Gastrocnemius medialis (tissue), 4 donors: ENCODE data around the gene RELT. TPM values are rescaled to one million over a fixed set of nuclear protein-coding genes. Genes with fewer than 3 reads are reported as not detected.
"Not testable (repeated sequence)": the region's sequence is repeated elsewhere in the genome, so short reads cannot be mapped to it uniquely, and the experiment has no call there.

Source experiments
- ATAC-seq, 2 donors: fragments of 150-250 bp; one replicate each; pipeline ENCODE4 v1.9.1; 2016
- DNase-seq, 2 donors: peaks; one replicate each; pipeline ENCODE4 v3.0.0-alpha.2; 2019
- H3K27ac ChIP-seq, 4 donors: fragments of 200-600 bp; sonication (generic); 1 replicate in 1 of 4; 2 replicates in 3 of 4; pipeline ENCODE4 v1.5.1; 2016 to 2018; ENCODE audit warnings: mild to moderate bottlenecking in 2 of 4, moderate library complexity in 1 of 4
- H3K27me3 ChIP-seq, 3 donors: fragments of 200-600 bp; sonication (generic) in 2 of 3; 1 replicate in 1 of 3; 2 replicates in 2 of 3; pipeline versions ENCODE4 v1.5.1 to v1.6.0; 2016 to 2019; ENCODE audit warnings: mild to moderate bottlenecking in 1 of 3, moderate library complexity in 1 of 3
- H3K36me3 ChIP-seq, 2 donors: fragments of 200-600 bp; sonication (generic) in 1 of 2; one replicate each; pipeline ENCODE4 v1.5.1; 2017 to 2018
- H3K4me1 ChIP-seq, 2 donors: fragments of 200-600 bp; sonication (generic) in 1 of 2; one replicate each; pipeline ENCODE4 v1.5.1; 2016 to 2017; ENCODE audit warnings: mild to moderate bottlenecking in 2 of 2
- H3K4me3 ChIP-seq, 4 donors: fragments of 200-600 bp; sonication (generic) in 3 of 4; 1 replicate in 1 of 4; 2 replicates in 3 of 4; pipeline ENCODE4 v1.5.1; 2016 to 2019; ENCODE audit warnings: mild to moderate bottlenecking in 2 of 4
- H3K9me3 ChIP-seq, 3 donors: fragments of 200-600 bp; sonication (generic) in 2 of 3; 1 replicate in 1 of 3; 2 replicates in 2 of 3; pipeline ENCODE4 v1.5.1; 2016 to 2019
- CTCF ChIP-seq, 5 experiments: fragments of 450-650 bp in 3 of 5; fragments of 200-600 bp in 2 of 5; sonication (generic) in 2 of 5; IDR thresholded peaks in 4 of 5; conservative IDR thresholded peaks in 1 of 5; 1 replicate in 4 of 5; 2 replicates in 1 of 5; pipeline ENCODE4 v1.5.1; 2016 to 2019; ENCODE audit warnings: antibody characterized with exemption in 5 of 5, mild to moderate bottlenecking in 3 of 5, moderate library complexity in 3 of 5
- POLR2A ChIP-seq, 2 donors: fragments of 450-650 bp; IDR thresholded peaks; one replicate each; pipeline ENCODE4 v1.6.1; 2017; ENCODE audit warnings: antibody characterized with exemption in 2 of 2, mild to moderate bottlenecking in 2 of 2, moderate library complexity in 2 of 2
- in situ Hi-C, 4 donors: fragments of 200-750 bp; cut with MboI; loops; one replicate each; pipeline versions ENCODE4 v1.15.0 to v1.8.0; 2017; ENCODE audit warnings: low sequenced_read_pairs in 4 of 4
- intact Hi-C: fragments of 100-400 bp; cut with DNase I; formaldehyde crosslinking; loops from one replicate; pipeline ENCODE4 v1.15.1; 2023; ENCODE audit warnings: low total_unique reads
- total RNA-seq, 4 donors: library from RNA; depleted of rRNA; stranded (reverse); fragments of >200 nt; gene quantifications; one replicate each; pipeline versions ENCODE4 v1.1.0 to v1.2.3, GENCODE V29; 2016

RELT gene
- total RNA-seq, 4 donors from 2014 or later, result 18.5 to 63.5 (median 36.7) TPM

- peak in 1 of 2 donors; percentile 35 for ATAC-seq
- intact Hi-C loops, result no loop called here
Observed at GRCh38 chr11:73429121-73429750, 53.0 kb downstream of the RELT start.

GRCh38 chr11:73430326-73430725 is 54.1 kb downstream of the RELT start:
- DNase-seq, result no peak
- H3K27me3 ChIP-seq, result no peaks in the 10 kb centered on the region
- no peaks in the 10 kb centered on the region for H3K36me3 ChIP-seq
- H3K9me3 ChIP-seq, result no peaks in the 10 kb centered on the region
- no peak for TF ChIP-seq POLR2A (IDR thresholded peaks at IDR 0.05)
- TF ChIP-seq CTCF (IDR thresholded peaks at IDR 0.05 in 4 of 5, conservative IDR thresholded peaks at IDR 0.05 in 1 of 5), result no peak
- no peak for ATAC-seq
- in situ Hi-C loops (no loop called here), intact Hi-C loops (no loop called here)
- no peak overlapping the region for H3K27ac ChIP-seq
- H3K4me1 ChIP-seq, result peaks cover 3 to 15% of the 10 kb centered on the region in 2 donors
- no peak overlapping the region for H3K4me3 ChIP-seq

More at GRCh38 chr11:73429121-73429750, 53.0 kb downstream of the RELT start:
- peaks cover 3 to 15% of the 10 kb centered on the region in 2 donors for H3K4me1 ChIP-seq
- no peak overlapping the region for H3K4me3 ChIP-seq
- DNase-seq, result no peak
- H3K9me3 ChIP-seq, result no peaks in the 10 kb centered on the region
- H3K27ac ChIP-seq, result no peak overlapping the region
- no peaks in the 10 kb centered on the region for H3K27me3 ChIP-seq
- in situ Hi-C loops, result no loop called here
- TF ChIP-seq POLR2A (IDR thresholded peaks at IDR 0.05) (no peak), CTCF (IDR thresholded peaks at IDR 0.05 in 4 of 5, conservative IDR thresholded peaks at IDR 0.05 in 1 of 5) (no peak)
- H3K36me3 ChIP-seq, result no peaks in the 10 kb centered on the region

- intact Hi-C loops, result no loop called here
- Histone ChIP-seq H3K9me3 (no peaks in the 10 kb centered on the region), H3K27ac (no peak overlapping the region), H3K4me1 (peaks cover 7 to 11% of the 10 kb centered on the region in 2 donors), H3K27me3 (no peaks in the 10 kb centered on the region), H3K4me3 (no peak overlapping the region), H3K36me3 (no peaks in the 10 kb centered on the region)
- ATAC-seq (no peak), DNase-seq (no peak)
- no peak for TF ChIP-seq CTCF (IDR thresholded peaks at IDR 0.05 in 4 of 5, conservative IDR thresholded peaks at IDR 0.05 in 1 of 5)
- no peak for TF ChIP-seq POLR2A (IDR thresholded peaks at IDR 0.05)
- in situ Hi-C loops, result no loop called here
Observed at GRCh38 chr11:73431396-73431795, 55.2 kb downstream of the RELT start.

- H3K4me3 ChIP-seq, ATAC-seq, H3K9me3 ChIP-seq, DNase-seq, H3K36me3 ChIP-seq, H3K27me3 ChIP-seq, intact Hi-C loops, H3K27ac ChIP-seq, in situ Hi-C loops: not testable (repeated sequence)
- peaks cover 20 to 22% of the 10 kb centered on the region in 2 donors for H3K4me1 ChIP-seq
Observed at GRCh38 chr11:73436859-73437258, 60.7 kb downstream of the RELT start.

- in situ Hi-C loops (no loop called here), intact Hi-C loops (no loop called here)
- no peaks in the 10 kb centered on the region for H3K36me3 ChIP-seq
- H3K4me1 ChIP-seq, result peaks cover 20 to 22% of the 10 kb centered on the region in 2 donors
- H3K27me3 ChIP-seq, result no peaks in the 10 kb centered on the region
- no peak overlapping the region for H3K4me3 ChIP-seq
- peak overlapping the region in 1 of 4 donors; percentile 37 for H3K27ac ChIP-seq
- TF ChIP-seq POLR2A (IDR thresholded peaks at IDR 0.05), result no peak
- ATAC-seq, result peak in 1 of 2 donors; percentile 14
- no peak for DNase-seq
- H3K9me3 ChIP-seq, result no peaks in the 10 kb centered on the region
Observed at GRCh38 chr11:73439002-73439843, 63.0 kb downstream of the RELT start.
